ENCODE results near the gene IL20. TPM values are rescaled to one million over a fixed set of nuclear protein-coding genes. Genes with fewer than 3 reads are reported as not detected.

The IL20 gene
- total and polyA plus RNA-seq, 10 of the 15 experiments (the other 5 are each of a cell fraction or from before 2014, with no cell fraction given), result 0.08 to 0.13 TPM; not detected in 8

- TF ChIP-seq RUNX3 (IDR thresholded peaks at IDR 0.05; ENCODE audit: low read length) (no peak), SIN3A (IDR thresholded peaks at IDR 0.05; ENCODE audit: low read depth, low read length) (no peak)
- CTCF ChIA-PET, result interaction anchor here (0.6 to 1.4 kb wide), 6 partner anchors 8 to 417 kb away, joined by 3 to 5 read pairs (median 3); no protein-coding TSS in a partner anchor
- intact Hi-C loops (cut with micrococcal nuclease; ENCODE audit: unreplicated experiment), result no loop called here
Measured at GRCh38 chr1:206886831-206887230, 21.4 kb downstream of the IL20 start.

GRCh38 chr1:206887701-206888100 is 22.3 kb downstream of the IL20 start:
- in situ Hi-C loops (cut with MboI), result no loop called here
- TF ChIP-seq YBX1 (IDR thresholded peaks at IDR 0.05) (no peak), SMAD1 (IDR thresholded peaks at IDR 0.05; ENCODE audit: low read depth, partially characterized antibody) (no peak), ATF3 (IDR thresholded peaks at IDR 0.05; ENCODE audit: borderline replicate concordance, extremely low read depth, low read depth, low read length) (no peak), RCOR1 (conservative IDR thresholded peaks at IDR 0.05; ENCODE audit: low read depth, low read length) (no peak), USF1 (IDR thresholded peaks at IDR 0.05; ENCODE audit: borderline replicate concordance, extremely low read length, insufficient read depth, low read depth, low read length) (no peak), CEBPB (IDR thresholded peaks at IDR 0.05; ENCODE audit: borderline replicate concordance in 1 of 2, low read depth in 2 of 2, low read length in 2 of 2) (no peak), FOXK2 (IDR thresholded peaks at IDR 0.05) (no peak), EZH2 (IDR thresholded peaks at IDR 0.05; ENCODE audit: borderline replicate concordance, control insufficient read depth, low read depth, low read length) (no peak), SPI1 (IDR thresholded peaks at IDR 0.05; ENCODE audit: borderline replicate concordance, insufficient read depth, low read depth, low read length) (no peak), SUPT20H (IDR thresholded peaks at IDR 0.05; ENCODE audit: borderline replicate concordance, control insufficient read depth, low read depth, low read length) (no peak), GABPA (IDR thresholded peaks at IDR 0.05; ENCODE audit: low read depth) (no peak), STAT3 (IDR thresholded peaks at IDR 0.05; ENCODE audit: low read depth, low read length) (no peak), KDM1A (IDR thresholded peaks at IDR 0.05; ENCODE audit: borderline replicate concordance) (no peak)

More at GRCh38 chr1:206886831-206887230, 21.4 kb downstream of the IL20 start:
- 35% methylated on average over 1 of the region's 1 CpG for WGBS (ENCODE audit: insufficient coverage, insufficient replicate concordance, low lambda C conversion rate, missing lambda C conversion rate)
- H3K27me3 ChIP-seq (replicated peaks in 1 of 2; ENCODE audit: control insufficient read depth in 2 of 2, insufficient read depth in 2 of 2, low read length in 1 of 2), result no peaks in the 10 kb centered on the region
- H2AFZ ChIP-seq (ENCODE audit: control insufficient read depth, low read depth, low read length), result no peak overlapping the region
- no peak for DNase-seq (ENCODE audit: low read depth, low spot score)
- no TSS peak for BruUV-seq (replicated peaks)
- H3K36me3 ChIP-seq (ENCODE audit: control insufficient read depth in 2 of 2, insufficient read depth in 2 of 2, low read length in 1 of 2), result no peaks in the 10 kb centered on the region
- no peak for ATAC-seq
- no peak overlapping the region for H3K9ac ChIP-seq (ENCODE audit: control insufficient read depth, insufficient read depth, low read length)
- H3K9me3 ChIP-seq (replicated peaks; ENCODE audit: control insufficient read depth, insufficient read depth, low read length), result no peaks in the 10 kb centered on the region
- in situ Hi-C loops (cut with MboI), result no loop called here
- SMC1A ChIA-PET (ENCODE audit: uncharacterized antibody, unreplicated experiment), result interaction anchor here (1.3 to 2.2 kb wide), 2 partner anchors 8 to 22 kb away, joined by 3 to 7 read pairs; no protein-coding TSS in a partner anchor
- no peaks in the 10 kb centered on the region for H3K79me2 ChIP-seq (ENCODE audit: control insufficient read depth, insufficient read depth, low read length)
- POLR2A ChIA-PET, result no interaction called here
- H3K27ac ChIP-seq (ENCODE audit: control insufficient read depth, insufficient read depth), result no peak overlapping the region
- RAD21 ChIA-PET (ENCODE audit: unreplicated experiment), result interaction anchor here (1.5 kb wide), 1 partner anchor 50 kb away, joined by 3 read pairs; no protein-coding TSS in a partner anchor
- FAIRE-seq, result no peak
- H3K4me3 ChIP-seq, result no peak overlapping the region
- H4K20me1 ChIP-seq (ENCODE audit: control insufficient read depth, insufficient read depth), result no peaks in the 10 kb centered on the region
- H3K4me2 ChIP-seq (ENCODE audit: control insufficient read depth, insufficient read depth), result no peak overlapping the region
- no peaks in the 10 kb centered on the region for H3K4me1 ChIP-seq (ENCODE audit: control insufficient read depth, insufficient read depth, low read length)

More at GRCh38 chr1:206887701-206888100, 22.3 kb downstream of the IL20 start:
- Histone ChIP-seq H3K4me1 (ENCODE audit: control insufficient read depth, insufficient read depth, low read length) (no peaks in the 10 kb centered on the region), H3K9me3 (replicated peaks; ENCODE audit: control insufficient read depth, insufficient read depth, low read length) (no peaks in the 10 kb centered on the region), H2AFZ (ENCODE audit: control insufficient read depth, low read depth, low read length) (no peak overlapping the region), H3K4me3 (no peak overlapping the region), H4K20me1 (ENCODE audit: control insufficient read depth, insufficient read depth) (no peaks in the 10 kb centered on the region), H3K27me3 (replicated peaks in 1 of 2; ENCODE audit: control insufficient read depth in 2 of 2, insufficient read depth in 2 of 2, low read length in 1 of 2) (no peaks in the 10 kb centered on the region), H3K79me2 (ENCODE audit: control insufficient read depth, insufficient read depth, low read length) (no peaks in the 10 kb centered on the region), H3K36me3 (ENCODE audit: control insufficient read depth in 2 of 2, insufficient read depth in 2 of 2, low read length in 1 of 2) (no peaks in the 10 kb centered on the region), H3K4me2 (ENCODE audit: control insufficient read depth, insufficient read depth) (no peak overlapping the region), H3K27ac (ENCODE audit: control insufficient read depth, insufficient read depth) (no peak overlapping the region), H3K9ac (ENCODE audit: control insufficient read depth, insufficient read depth, low read length) (no peak overlapping the region)
- intact Hi-C loops (cut with micrococcal nuclease; ENCODE audit: unreplicated experiment), result no loop called here
- FAIRE-seq (no peak), DNase-seq (ENCODE audit: low read depth, low spot score) (no peak), ATAC-seq (no peak)
- SMC1A ChIA-PET (ENCODE audit: uncharacterized antibody, unreplicated experiment), result interaction anchor here (0.7 to 1.5 kb wide), 8 partner anchors 9 to 160 kb away, joined by 3 to 4 read pairs (median 3); partner anchors contain the start of gene IL24
- WGBS (ENCODE audit: insufficient coverage, insufficient replicate concordance, low lambda C conversion rate, missing lambda C conversion rate), result 69% methylated on average over 4 of the region's 4 CpGs
- RAD21 ChIA-PET (ENCODE audit: unreplicated experiment), result no interaction called here
- CTCF ChIA-PET, result interaction anchor here (1.0 to 1.5 kb wide), 5 partner anchors 7 to 95 kb away, joined by 3 to 5 read pairs (median 4); no protein-coding TSS in a partner anchor
- POLR2A ChIA-PET, result no interaction called here
- no TSS peak for BruUV-seq (replicated peaks)

Measured in GM12878 (cell line).